IMR-90 (cell line): ENCODE data around the gene ARNT2. TPM values are rescaled to one million over a fixed set of nuclear protein-coding genes. Genes with fewer than 3 reads are reported as not detected.
A peak's percentile ranks its signal among the peaks of the same experiment; 100 is the strongest.

ENCODE experiments used
- ATAC-seq: fragments of 200-7000 bp; cut with Tn5 transposase; 2 replicates; pipeline ENCODE4 v1.9.1; 2020; ENCODE audit warnings: low read depth, mild to moderate bottlenecking, moderate library complexity
- BruUV-seq: library from RNA; stranded (reverse); fragments of 400-500 nt; replicated peaks from 2 replicates; lab custom pipeline; 2021; lab: Mats Ljungman, UMichigan
- CTCF ChIA-PET: fragments of 300-600 bp; formaldehyde crosslinking; extraction: SDS; loops from one replicate; lab custom pipeline; 2021; ENCODE audit warnings: antibody characterized with exemption; lab: Yijun Ruan, JAX
- POLR2A ChIA-PET: fragments of 300-600 bp; sonication (Branson Sonifier 250); formaldehyde crosslinking; loops from one replicate; lab custom pipeline; 2022; ENCODE audit warnings: antibody characterized with exemption; ENCODE audit not compliant: unreplicated experiment; lab: Charles Lee
- DNase-seq: peaks from one replicate; pipeline ENCODE4 v3.0.0; 2013
- H2AFZ ChIP-seq: replicated peaks from 2 replicates; pipeline ENCODE3; 2013; ENCODE audit warnings: low read length, mild to moderate bottlenecking; ENCODE audit not compliant: poor library complexity
- H2AK5ac ChIP-seq: 2 replicates; pipeline ENCODE4 v1.6.1; 2013; ENCODE audit warnings: low read depth, low read length, inconsistent platforms
- H2AK9ac ChIP-seq: replicated peaks from 2 replicates; pipeline ENCODE3; 2013; ENCODE audit warnings: mild to moderate bottlenecking, low read depth, low read length, moderate library complexity; ENCODE audit not compliant: poor library complexity
- H2BK120ac ChIP-seq: 2 replicates; pipeline ENCODE4 v1.6.1; 2013; ENCODE audit warnings: low read depth, low read length, inconsistent platforms
- H2BK15ac ChIP-seq: 3 replicates; pipeline ENCODE4 v1.6.1; 2013; ENCODE audit warnings: low read depth, low read length, inconsistent platforms
- H2BK20ac ChIP-seq: 2 replicates; pipeline ENCODE4 v1.6.1; 2013; ENCODE audit warnings: low read depth, mild to moderate bottlenecking, inconsistent platforms, low read length, moderate library complexity
- H2BK5ac ChIP-seq: 2 replicates; pipeline ENCODE4 v1.6.1; 2013; ENCODE audit warnings: mild to moderate bottlenecking, low read depth, low read length, inconsistent platforms; ENCODE audit not compliant: poor library complexity, severe bottlenecking
- H3K14ac ChIP-seq: replicated peaks from 2 replicates; pipeline ENCODE4 v1.6.1; 2013; ENCODE audit warnings: low read depth, low read length, inconsistent platforms
- H3K18ac ChIP-seq: 2 replicates; pipeline ENCODE4 v1.6.1; 2013; ENCODE audit warnings: low read depth, low read length, control low read depth
- H3K23ac ChIP-seq: 2 replicates; pipeline ENCODE4 v1.6.1; 2013; ENCODE audit warnings: low read depth, low read length, inconsistent platforms
- H3K27ac ChIP-seq: 2 replicates; pipeline ENCODE4 v1.5.1; 2013; ENCODE audit warnings: mild to moderate bottlenecking, control low read depth, low read length; ENCODE audit not compliant: insufficient read depth
- H3K27me3 ChIP-seq: 2 replicates; pipeline ENCODE4 v1.6.1; 2013; ENCODE audit warnings: low read length; ENCODE audit not compliant: control insufficient read depth, insufficient read depth
- H3K36me3 ChIP-seq: 2 replicates; pipeline ENCODE4 v1.6.1; 2013; ENCODE audit warnings: low read length, mixed read lengths; ENCODE audit not compliant: control insufficient read depth, insufficient read depth
- H3K4ac ChIP-seq: 2 replicates; pipeline ENCODE4 v1.6.1; 2013; ENCODE audit warnings: low read depth, low read length, inconsistent platforms
- H3K4me1 ChIP-seq: 2 replicates; pipeline ENCODE4 v1.6.1; 2013; ENCODE audit warnings: low read length, mixed read lengths; ENCODE audit not compliant: control insufficient read depth, insufficient read depth
- H3K4me2 ChIP-seq: 2 replicates; pipeline ENCODE4 v1.6.1; 2013; ENCODE audit warnings: low read depth, mild to moderate bottlenecking, control low read depth, low read length, moderate library complexity
- H3K4me3 ChIP-seq: 2 replicates; pipeline ENCODE4 v1.5.1; 2013; ENCODE audit warnings: low read depth, mild to moderate bottlenecking, control low read depth, low read length, moderate library complexity; ENCODE audit not compliant: insufficient read depth
- H3K56ac ChIP-seq: 2 replicates; pipeline ENCODE4 v1.6.1; 2013; ENCODE audit warnings: low read length, inconsistent platforms; ENCODE audit not compliant: insufficient read depth; ENCODE audit errors: extremely low read depth
- H3K79me1 ChIP-seq, 2 experiments: 2 replicates each; pipeline ENCODE4 v1.6.1; 2013; ENCODE audit warnings: low read length in 2 of 2, inconsistent platforms in 1 of 2, low read depth in 1 of 2
- H3K9ac ChIP-seq: 2 replicates; pipeline ENCODE4 v1.6.1; 2013; ENCODE audit warnings: low read depth, low read length, control low read depth
- H3K9me1 ChIP-seq: 2 replicates; pipeline ENCODE4 v1.6.1; 2013; ENCODE audit warnings: low read length, inconsistent platforms; ENCODE audit not compliant: insufficient read depth
- H3K9me3 ChIP-seq: 2 replicates; pipeline ENCODE4 v1.6.1; 2013; ENCODE audit warnings: low read length; ENCODE audit not compliant: control insufficient read depth, insufficient read depth
- H4K20me1 ChIP-seq: 2 replicates; pipeline ENCODE4 v1.6.1; 2013; ENCODE audit warnings: low read length, inconsistent platforms; ENCODE audit not compliant: insufficient read depth
- H4K5ac ChIP-seq: 2 replicates; pipeline ENCODE4 v1.6.1; 2013; ENCODE audit warnings: mild to moderate bottlenecking, low read depth, low read length, control low read depth
- H4K8ac ChIP-seq, 2 experiments: 2 replicates each; pipeline ENCODE4 v1.6.1; 2013; ENCODE audit warnings: low read depth in 2 of 2, low read length in 2 of 2, control low read depth in 1 of 2, inconsistent platforms in 1 of 2
- H4K91ac ChIP-seq: 2 replicates; pipeline ENCODE4 v1.6.1; 2013; ENCODE audit warnings: low read depth, low read length, inconsistent platforms; ENCODE audit not compliant: insufficient read depth
- BHLHE40 ChIP-seq: fragments of 150-350 bp; IDR thresholded peaks from 2 replicates; pipeline ENCODE4 v1.6.1; 2016; ENCODE audit warnings: mild to moderate bottlenecking, low read depth, low read length
- CEBPB ChIP-seq: IDR thresholded peaks from 2 replicates; pipeline ENCODE4 v1.6.1; 2012; ENCODE audit warnings: low read depth, low read length, improper control_type of control experiment
- CHD1 ChIP-seq: IDR thresholded peaks from 2 replicates; pipeline ENCODE4 v1.6.1; 2012; ENCODE audit warnings: low read depth, low read length, improper control_type of control experiment
- FOS ChIP-seq: fragments of 150-350 bp; IDR thresholded peaks from 2 replicates; pipeline ENCODE4 v1.6.1; 2016; ENCODE audit warnings: low read depth, low read length
- MAFK ChIP-seq: IDR thresholded peaks from 2 replicates; pipeline ENCODE4 v1.6.1; 2012; ENCODE audit warnings: low read depth, low read length, improper control_type of control experiment
- MAZ ChIP-seq: IDR thresholded peaks from 2 replicates; pipeline ENCODE4 v1.6.1; 2012; ENCODE audit warnings: low read depth, mild to moderate bottlenecking, low read length, improper control_type of control experiment, moderate library complexity, borderline replicate concordance
- MXI1 ChIP-seq: IDR thresholded peaks from 2 replicates; pipeline ENCODE4 v1.6.1; 2012; ENCODE audit warnings: low read depth, mild to moderate bottlenecking, low read length, moderate library complexity, borderline replicate concordance
- NFE2L2 ChIP-seq: fragments of 150-350 bp; IDR thresholded peaks from 2 replicates; pipeline ENCODE4 v1.6.1; 2016; ENCODE audit warnings: low read depth, mild to moderate bottlenecking, low read length
- POLR2A ChIP-seq: IDR thresholded peaks from 2 replicates; pipeline ENCODE4 v1.6.1; 2012; ENCODE audit warnings: mild to moderate bottlenecking, low read depth, low read length
- RAD21 ChIP-seq: IDR thresholded peaks from 2 replicates; pipeline ENCODE4 v1.6.1; 2012; ENCODE audit warnings: low read length, improper control_type of control experiment
- RCOR1 ChIP-seq: IDR thresholded peaks from 2 replicates; pipeline ENCODE4 v1.6.1; 2012; ENCODE audit warnings: mild to moderate bottlenecking, low read length, improper control_type of control experiment; ENCODE audit not compliant: insufficient replicate concordance
- RFX5 ChIP-seq: IDR thresholded peaks from 2 replicates; pipeline ENCODE4 v1.8.0; 2012; ENCODE audit warnings: low read depth, mild to moderate bottlenecking, low read length, moderate library complexity
- SMC3 ChIP-seq: fragments of 150-350 bp; IDR thresholded peaks from 2 replicates; pipeline ENCODE4 v1.6.1; 2016; ENCODE audit warnings: low read depth, mild to moderate bottlenecking, antibody characterized with exemption, low read length, moderate library complexity
- dilution Hi-C: fragments of 300-500 bp; cut with HindIII; formaldehyde crosslinking; loops from one replicate; pipeline ENCODE4 v1.14.3; 2018; ENCODE audit warnings: low sequenced_read_pairs; ENCODE audit not compliant: unreplicated experiment
- in situ Hi-C: fragments of 300-500 bp; cut with MboI; formaldehyde crosslinking; loops from 3 replicates; pipeline ENCODE4 v1.14.3; 2019; ENCODE audit warnings: low sequenced_read_pairs, inconsistent platforms, mixed read lengths
- intact Hi-C: fragments of 100-400 bp; cut with micrococcal nuclease; formaldehyde crosslinking; loops from 2 replicates; pipeline ENCODE4 v1.10.0; 2022
- polyA plus RNA-seq, 3 experiments: library from polyadenylated mRNA; depleted of rRNA; stranded (reverse); fragments of >200 nt; gene quantifications; 2 replicates each; pipeline ENCODE4 v1.2.3, GENCODE V29; 2012; ENCODE audit warnings: low replicate concordance in 1 of 3
- total RNA-seq: library from RNA; depleted of rRNA; stranded (reverse); fragments of >200 nt; gene quantifications from 2 replicates; pipeline ENCODE4 v1.2.3, GENCODE V29; 2012
- TF ChIP-seq, protein P1 (sequence below): fragments of 150-350 bp; IDR thresholded peaks from 2 replicates; pipeline ENCODE4 v1.6.1; 2017; ENCODE audit warnings: mild to moderate bottlenecking, antibody characterized with exemption, low read length, low read depth
- TF ChIP-seq, protein P2 (sequence below): fragments of 150-350 bp; IDR thresholded peaks from 2 replicates; pipeline ENCODE4 v1.6.1; 2016; ENCODE audit warnings: low read depth, mild to moderate bottlenecking, low read length, moderate library complexity, borderline replicate concordance
- TF ChIP-seq, protein P3 (sequence below): conservative IDR thresholded peaks from 2 replicates; pipeline ENCODE4 v1.5.1; 2012; ENCODE audit warnings: mild to moderate bottlenecking, low read depth, low read length, improper control_type of control experiment

The ARNT2 gene
- total and polyA plus RNA-seq, 2 of the 4 experiments (the other 2 are of a cell fraction), result 18.2 to 19.0 TPM

DNA sequence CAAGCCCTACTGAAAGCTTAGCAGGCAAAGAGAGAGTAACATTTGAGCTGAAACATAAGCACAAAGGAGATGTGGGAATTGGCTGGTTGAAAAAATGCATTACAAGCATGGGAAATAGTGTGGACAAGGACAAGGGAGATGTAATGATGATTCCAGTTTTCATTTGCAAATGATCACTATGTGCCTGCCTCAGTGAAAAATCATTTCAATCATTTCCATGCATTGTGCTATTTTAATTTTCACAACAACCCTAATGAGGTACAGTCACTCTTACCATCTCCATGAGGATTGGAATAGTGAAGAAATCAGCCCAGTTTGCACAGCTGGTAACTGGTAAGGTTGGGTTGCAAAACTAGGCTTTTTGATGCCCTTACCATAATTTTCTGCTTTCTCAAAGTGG is 123.2 kb downstream of the ARNT2 start:
- H2AK5ac ChIP-seq, result peak overlapping the region; percentile 84; the same call in 1 of the 2 replicates
- no peak overlapping the region for H3K4me3 ChIP-seq
- H3K36me3 ChIP-seq, result peaks cover 6% of the 10 kb centered on the region
- peak overlapping the region; percentile 59 for H2BK5ac ChIP-seq
- H4K8ac ChIP-seq, result peak overlapping the region in 1 of 2 experiments; percentile 58; a peak in 2 of 4 replicates
- H4K91ac ChIP-seq, result peak overlapping the region; percentile 77
- ChIA-PET POLR2A (no interaction called here), CTCF (no interaction called here)
- no peak for DNase-seq
- intact Hi-C loops (no loop called here), in situ Hi-C loops (no loop called here), dilution Hi-C loops (no loop called here)
- H3K4ac ChIP-seq, result peak overlapping the region; percentile 91
- H3K79me1 ChIP-seq, result peaks cover 4 to 37% of the 10 kb centered on the region in 2 experiments; a peak in 3 of 4 replicates
- H3K9me1 ChIP-seq, result peaks cover 24% of the 10 kb centered on the region; the same call in 1 of the 2 replicates
- no peak overlapping the region for H2AFZ ChIP-seq
- H2AK9ac ChIP-seq, result no peak overlapping the region
- H2BK120ac ChIP-seq, result peak overlapping the region; percentile 54
- TF ChIP-seq POLR2A (no peak), MXI1 (no peak), RAD21 (no peak), RFX5 (no peak), CHD1 (no peak), MAZ (no peak), RCOR1 (no peak), FOS (no peak), CEBPB (no peak), SMC3 (no peak), BHLHE40 (no peak), MAFK (no peak), NFE2L2 (no peak)
- TF ChIP-seq, protein P1, sequence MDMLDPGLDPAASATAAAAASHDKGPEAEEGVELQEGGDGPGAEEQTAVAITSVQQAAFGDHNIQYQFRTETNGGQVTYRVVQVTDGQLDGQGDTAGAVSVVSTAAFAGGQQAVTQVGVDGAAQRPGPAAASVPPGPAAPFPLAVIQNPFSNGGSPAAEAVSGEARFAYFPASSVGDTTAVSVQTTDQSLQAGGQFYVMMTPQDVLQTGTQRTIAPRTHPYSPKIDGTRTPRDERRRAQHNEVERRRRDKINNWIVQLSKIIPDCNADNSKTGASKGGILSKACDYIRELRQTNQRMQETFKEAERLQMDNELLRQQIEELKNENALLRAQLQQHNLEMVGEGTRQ, result no peak
- TF ChIP-seq, protein P2, sequence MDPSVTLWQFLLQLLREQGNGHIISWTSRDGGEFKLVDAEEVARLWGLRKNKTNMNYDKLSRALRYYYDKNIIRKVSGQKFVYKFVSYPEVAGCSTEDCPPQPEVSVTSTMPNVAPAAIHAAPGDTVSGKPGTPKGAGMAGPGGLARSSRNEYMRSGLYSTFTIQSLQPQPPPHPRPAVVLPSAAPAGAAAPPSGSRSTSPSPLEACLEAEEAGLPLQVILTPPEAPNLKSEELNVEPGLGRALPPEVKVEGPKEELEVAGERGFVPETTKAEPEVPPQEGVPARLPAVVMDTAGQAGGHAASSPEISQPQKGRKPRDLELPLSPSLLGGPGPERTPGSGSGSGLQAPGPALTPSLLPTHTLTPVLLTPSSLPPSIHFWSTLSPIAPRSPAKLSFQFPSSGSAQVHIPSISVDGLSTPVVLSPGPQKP, result no peak
- TF ChIP-seq, protein P3, sequence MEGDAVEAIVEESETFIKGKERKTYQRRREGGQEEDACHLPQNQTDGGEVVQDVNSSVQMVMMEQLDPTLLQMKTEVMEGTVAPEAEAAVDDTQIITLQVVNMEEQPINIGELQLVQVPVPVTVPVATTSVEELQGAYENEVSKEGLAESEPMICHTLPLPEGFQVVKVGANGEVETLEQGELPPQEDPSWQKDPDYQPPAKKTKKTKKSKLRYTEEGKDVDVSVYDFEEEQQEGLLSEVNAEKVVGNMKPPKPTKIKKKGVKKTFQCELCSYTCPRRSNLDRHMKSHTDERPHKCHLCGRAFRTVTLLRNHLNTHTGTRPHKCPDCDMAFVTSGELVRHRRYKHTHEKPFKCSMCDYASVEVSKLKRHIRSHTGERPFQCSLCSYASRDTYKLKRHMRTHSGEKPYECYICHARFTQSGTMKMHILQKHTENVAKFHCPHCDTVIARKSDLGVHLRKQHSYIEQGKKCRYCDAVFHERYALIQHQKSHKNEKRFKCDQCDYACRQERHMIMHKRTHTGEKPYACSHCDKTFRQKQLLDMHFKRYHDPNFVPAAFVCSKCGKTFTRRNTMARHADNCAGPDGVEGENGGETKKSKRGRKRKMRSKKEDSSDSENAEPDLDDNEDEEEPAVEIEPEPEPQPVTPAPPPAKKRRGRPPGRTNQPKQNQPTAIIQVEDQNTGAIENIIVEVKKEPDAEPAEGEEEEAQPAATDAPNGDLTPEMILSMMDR, result no peak
- peak overlapping the region; percentile 68 for H3K14ac ChIP-seq
- no peak overlapping the region for H3K56ac ChIP-seq
- no TSS peak for BruUV-seq
- 0 out of 2 replicates have a peak overlapping the region, but pooled peaks have one; percentile 34 for H3K23ac ChIP-seq
- peak overlapping the region; percentile 63; the same call in 1 of the 2 replicates for H3K18ac ChIP-seq
- H2BK15ac ChIP-seq, result no peak overlapping the region
- H3K9me3 ChIP-seq, result no peaks in the 10 kb centered on the region
- no peaks in the 10 kb centered on the region for H4K20me1 ChIP-seq
- peaks cover 22% of the 10 kb centered on the region for H3K4me1 ChIP-seq
- peak overlapping the region; percentile 83 for H4K5ac ChIP-seq
- no peak overlapping the region for H3K27ac ChIP-seq
- ATAC-seq, result no peak
- H2BK20ac ChIP-seq, result peak overlapping the region; percentile 54
- H3K9ac ChIP-seq, result no peak overlapping the region
- no peak overlapping the region for H3K4me2 ChIP-seq
- H3K27me3 ChIP-seq, result no peaks in the 10 kb centered on the region
